Femur (tissue), 1 donor: ENCODE data around the gene PPP2R2C.

Experiments used
- DNase-seq: peaks from one replicate; pipeline ENCODE4 v3.0.0-alpha.2; 2017

Gene PPP2R2C

GRCh38 chr4:6324461-6324998 lies 147.9 kb downstream of the PPP2R2C start:
- no peak for DNase-seq

GRCh38 chr4:6322761-6323566 lies 149.4 kb downstream of the PPP2R2C start:
- DNase-seq, result no peak

- no peak for DNase-seq
Observed at GRCh38 chr4:6322067-6322760, 150.2 kb downstream of the PPP2R2C start.

- no peak for DNase-seq
Observed at GRCh38 chr4:6321361-6321760, 151.1 kb downstream of the PPP2R2C start.

- no peak for DNase-seq
Observed at GRCh38 chr4:6320663-6321062, 151.8 kb downstream of the PPP2R2C start.

- no peak for DNase-seq
Observed at GRCh38 chr4:6319530-6320150, 152.8 kb downstream of the PPP2R2C start.

- no peak for DNase-seq
Observed at GRCh38 chr4:6318206-6318605, 154.2 kb downstream of the PPP2R2C start.

GRCh38 chr4:6316461-6317003 lies 155.9 kb downstream of the PPP2R2C start:
- no peak for DNase-seq

GRCh38 chr4:6313216-6313615 lies 159.2 kb downstream of the PPP2R2C start:
- DNase-seq, result no peak

GRCh38 chr4:6309777-6310176 lies 162.6 kb downstream of the PPP2R2C start:
- no peak for DNase-seq

- peak; percentile 61 for DNase-seq
Observed at GRCh38 chr4:6308899-6309643, 163.3 kb downstream of the PPP2R2C start.

- DNase-seq, result no peak
Observed at GRCh38 chr4:6307891-6308290, 164.5 kb downstream of the PPP2R2C start.

GRCh38 chr4:6307230-6307629 lies 165.2 kb downstream of the PPP2R2C start:
- DNase-seq, result no peak

- no peak for DNase-seq
Observed at GRCh38 chr4:6306299-6306698, 166.1 kb downstream of the PPP2R2C start.

GRCh38 chr4:6303943-6304342 lies 168.5 kb downstream of the PPP2R2C start:
- DNase-seq, result no peak

GRCh38 chr4:6302869-6303268 lies 169.5 kb downstream of the PPP2R2C start:
- DNase-seq, result no peak

- DNase-seq, result no peak
Observed at GRCh38 chr4:6301732-6302442, 170.5 kb downstream of the PPP2R2C start.

- DNase-seq, result no peak
Observed at GRCh38 chr4:6301051-6301731, 171.2 kb downstream of the PPP2R2C start.

- DNase-seq, result no peak
Observed at GRCh38 chr4:6300359-6300758, 172.1 kb downstream of the PPP2R2C start.

GRCh38 chr4:6299875-6300274 lies 172.5 kb downstream of the PPP2R2C start:
- DNase-seq, result no peak

- DNase-seq, result no peak
Observed at GRCh38 chr4:6298852-6299251, 173.6 kb downstream of the PPP2R2C start.
